Brain microvascular endothelial cell (primary cell): Measurements from ENCODE around the gene MKNK2.

Source experiments
- DNase-seq: peaks from one replicate; pipeline ENCODE4 v3.0.0-alpha.2; 2020
- H3K27ac ChIP-seq: fragments of 250-450 bp; sonication (Bioruptor Pico); 2 replicates; pipeline ENCODE4 v1.5.1; 2020; ENCODE audit warnings: mild to moderate bottlenecking, moderate library complexity
- H3K27me3 ChIP-seq: fragments of 250-450 bp; sonication (Bioruptor Pico); replicated peaks from 2 replicates; pipeline ENCODE4 v1.5.1; 2020; ENCODE audit warnings: mild to moderate bottlenecking
- H3K36me3 ChIP-seq: fragments of 250-450 bp; sonication (Bioruptor Pico); replicated peaks from 2 replicates; pipeline ENCODE4 v1.5.1; 2020; ENCODE audit warnings: mild to moderate bottlenecking
- H3K4me3 ChIP-seq: 2 replicates; pipeline ENCODE4 v1.5.1; 2011; ENCODE audit warnings: low read depth, mild to moderate bottlenecking, control low read depth, low read length, moderate library complexity
- in situ Hi-C: cut with HindIII; loops from 2 replicates; pipeline ENCODE4 v1.10.0; 2017; ENCODE audit warnings: low sequenced_read_pairs, low pct_ligation_motif_present
- TF ChIP-seq, protein P1 (sequence below): IDR thresholded peaks from 2 replicates; pipeline ENCODE4 v1.5.1; 2011; ENCODE audit warnings: low read depth, mild to moderate bottlenecking, moderate library complexity, low read length, control low read depth, inconsistent platforms; ENCODE audit errors: missing control alignments

The MKNK2 gene

DNA sequence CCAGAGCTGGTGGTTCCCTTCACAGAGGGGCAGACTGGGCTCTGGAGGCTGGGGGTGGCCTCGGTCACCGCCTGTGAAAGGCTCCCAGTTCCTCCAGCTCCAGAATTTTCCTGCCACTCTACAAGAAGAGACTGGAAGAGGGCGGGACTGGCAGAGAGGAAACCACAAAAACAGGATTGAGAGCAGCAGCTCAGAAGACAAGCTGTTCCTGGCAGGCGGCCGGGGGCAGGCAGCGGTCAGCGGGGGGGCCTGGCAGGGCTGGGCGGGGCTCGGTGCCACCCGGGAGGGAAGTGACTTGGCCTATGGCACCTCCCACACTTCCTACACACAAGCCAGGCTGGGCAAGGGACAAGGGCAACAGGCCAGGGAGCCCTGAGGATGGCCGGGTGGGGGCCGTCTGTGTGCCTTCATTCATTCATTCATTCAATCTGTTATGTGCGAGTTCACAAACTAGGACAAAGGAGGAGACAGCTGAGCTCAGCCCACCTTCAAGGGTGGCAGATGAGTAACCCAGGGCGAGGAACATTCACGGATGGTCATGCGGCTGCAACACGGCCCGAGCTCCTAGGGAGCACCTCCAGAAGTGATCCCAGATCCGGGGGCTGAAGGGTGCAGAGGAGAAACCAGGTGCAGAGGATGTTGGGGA lies 18.6 kb downstream of the MKNK2 start:
- TF ChIP-seq, protein P1, sequence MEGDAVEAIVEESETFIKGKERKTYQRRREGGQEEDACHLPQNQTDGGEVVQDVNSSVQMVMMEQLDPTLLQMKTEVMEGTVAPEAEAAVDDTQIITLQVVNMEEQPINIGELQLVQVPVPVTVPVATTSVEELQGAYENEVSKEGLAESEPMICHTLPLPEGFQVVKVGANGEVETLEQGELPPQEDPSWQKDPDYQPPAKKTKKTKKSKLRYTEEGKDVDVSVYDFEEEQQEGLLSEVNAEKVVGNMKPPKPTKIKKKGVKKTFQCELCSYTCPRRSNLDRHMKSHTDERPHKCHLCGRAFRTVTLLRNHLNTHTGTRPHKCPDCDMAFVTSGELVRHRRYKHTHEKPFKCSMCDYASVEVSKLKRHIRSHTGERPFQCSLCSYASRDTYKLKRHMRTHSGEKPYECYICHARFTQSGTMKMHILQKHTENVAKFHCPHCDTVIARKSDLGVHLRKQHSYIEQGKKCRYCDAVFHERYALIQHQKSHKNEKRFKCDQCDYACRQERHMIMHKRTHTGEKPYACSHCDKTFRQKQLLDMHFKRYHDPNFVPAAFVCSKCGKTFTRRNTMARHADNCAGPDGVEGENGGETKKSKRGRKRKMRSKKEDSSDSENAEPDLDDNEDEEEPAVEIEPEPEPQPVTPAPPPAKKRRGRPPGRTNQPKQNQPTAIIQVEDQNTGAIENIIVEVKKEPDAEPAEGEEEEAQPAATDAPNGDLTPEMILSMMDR = no peak
- H3K36me3 ChIP-seq = no peaks in the 10 kb centered on the region
- H3K27ac ChIP-seq = no peak overlapping the region
- H3K4me3 ChIP-seq = no peak overlapping the region
- H3K27me3 ChIP-seq = no peaks in the 10 kb centered on the region
- in situ Hi-C loops = no loop called here
- DNase-seq = peak; percentile 54

DNA sequence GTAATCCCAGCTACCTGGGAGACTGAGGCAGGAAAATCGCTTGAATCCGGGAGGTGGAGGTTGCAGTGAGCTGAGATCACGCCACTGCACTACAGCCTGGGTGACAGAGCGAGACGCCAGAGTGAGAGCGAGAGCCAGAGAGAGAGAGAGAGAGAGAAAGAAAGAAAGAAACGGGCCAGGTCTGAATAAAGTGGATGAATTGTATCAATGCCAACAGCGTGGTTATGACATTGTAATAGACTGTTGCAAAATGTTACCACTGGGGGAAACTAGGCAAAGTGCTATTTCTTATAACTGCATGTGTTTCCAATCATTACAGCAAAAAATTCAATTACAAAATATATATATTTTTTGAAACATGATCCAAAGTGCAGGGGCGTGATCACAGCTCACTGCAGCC lies 23.7 kb downstream of the MKNK2 start:
- TF ChIP-seq, protein P1 = no peak
- peak; percentile 23 for DNase-seq
- in situ Hi-C loops = no loop called here
- Histone ChIP-seq H3K36me3 (no peaks in the 10 kb centered on the region), H3K4me3 (no peak overlapping the region), H3K27me3 (no peaks in the 10 kb centered on the region), H3K27ac (no peak overlapping the region)

DNA sequence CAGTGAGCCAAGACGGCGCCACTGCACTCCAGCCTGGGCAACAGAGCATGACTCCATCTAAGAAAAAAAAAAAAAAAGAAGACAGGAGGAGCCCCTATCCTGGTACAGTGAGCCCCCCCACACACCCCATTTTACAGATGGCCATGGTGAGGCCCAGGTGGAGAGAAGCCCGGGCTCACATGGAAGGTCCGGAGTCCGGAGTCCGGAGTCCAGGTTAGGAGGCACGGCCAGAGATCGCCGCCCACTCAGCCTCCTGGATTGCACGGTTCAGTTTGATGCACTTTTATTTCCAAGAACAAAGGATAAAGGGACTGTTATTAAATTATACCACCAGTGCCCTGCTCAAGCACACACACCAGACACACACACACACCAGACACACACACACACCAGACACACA lies 24.3 kb downstream of the MKNK2 start:
- Histone ChIP-seq H3K36me3 (no peaks in the 10 kb centered on the region), H3K27ac (no peak overlapping the region), H3K4me3 (no peak overlapping the region), H3K27me3 (no peaks in the 10 kb centered on the region)
- TF ChIP-seq, protein P1 = no peak
- in situ Hi-C loops = no loop called here
- no peak for DNase-seq

DNA sequence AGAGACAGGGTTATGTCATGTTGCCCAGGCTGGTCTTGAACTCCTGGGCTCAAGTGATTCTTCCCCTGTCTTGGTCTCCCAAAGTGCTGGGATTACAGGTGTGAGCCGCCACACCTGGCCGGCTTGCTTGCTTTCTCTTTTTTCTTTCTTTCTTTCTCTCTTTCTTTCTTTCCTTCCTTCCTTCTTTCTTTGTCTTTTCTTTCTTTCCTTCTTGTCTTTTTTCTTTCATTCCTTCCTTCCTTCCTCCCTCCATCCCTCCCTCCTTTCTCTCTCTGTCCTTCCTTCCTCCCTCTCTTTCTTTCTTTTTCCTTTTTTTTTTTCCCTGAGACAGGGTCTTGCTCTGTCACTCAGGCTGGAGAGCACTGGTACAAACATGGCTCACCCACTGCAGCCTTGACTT lies 28.8 kb downstream of the MKNK2 start:
- Histone ChIP-seq H3K4me3 (no peak overlapping the region), H3K36me3 (no peaks in the 10 kb centered on the region), H3K27ac (no peak overlapping the region), H3K27me3 (no peaks in the 10 kb centered on the region)
- DNase-seq = no peak
- in situ Hi-C loops = no loop called here
- TF ChIP-seq, protein P1 = no peak

DNA sequence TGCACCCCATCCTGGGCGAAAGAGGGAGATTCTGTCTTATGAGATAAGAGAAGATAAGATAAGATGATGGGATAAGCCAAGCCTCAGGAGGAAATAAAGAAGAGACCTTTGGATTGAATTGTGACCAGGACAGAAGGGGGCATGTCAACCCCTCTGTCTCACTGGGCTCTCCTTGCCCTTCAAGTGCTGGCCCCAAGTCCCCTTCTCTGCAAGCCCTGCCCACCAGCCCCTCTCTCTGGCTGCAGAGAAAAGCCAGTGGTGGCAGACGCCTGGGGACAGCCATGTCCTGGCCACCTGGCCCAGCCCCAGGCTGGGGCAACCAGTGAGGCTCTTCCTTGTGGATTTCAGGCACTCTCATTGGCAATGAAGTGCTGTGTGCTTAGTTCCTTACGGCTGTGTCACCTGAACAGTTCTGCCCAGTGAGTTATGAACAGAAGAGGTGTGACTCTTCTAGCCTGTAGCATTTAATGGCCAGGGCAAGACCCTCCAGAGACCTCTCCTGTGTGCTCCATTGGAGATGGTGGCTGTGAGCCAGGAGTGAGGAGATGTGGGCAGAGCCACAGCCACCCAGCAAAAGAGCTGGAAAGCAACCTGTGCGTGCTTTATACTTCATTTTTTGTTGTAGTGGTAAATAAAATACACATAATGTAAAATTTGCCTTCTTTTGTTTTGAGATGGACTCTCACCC lies 29.4 kb downstream of the MKNK2 start:
- TF ChIP-seq, protein P1 = no peak
- H3K27ac ChIP-seq = no peak overlapping the region
- H3K4me3 ChIP-seq = no peak overlapping the region
- H3K27me3 ChIP-seq = no peaks in the 10 kb centered on the region
- H3K36me3 ChIP-seq = no peaks in the 10 kb centered on the region
- DNase-seq = no peak
- in situ Hi-C loops = no loop called here
